Measurements from ENCODE around the gene ONECUT3. TPM values are rescaled to one million over a fixed set of nuclear protein-coding genes. Genes with fewer than 3 reads are reported as not detected.

The ONECUT3 gene
- total and polyA plus RNA-seq, 2 donors (not counting 3 experiments of a cell fraction or from before 2014, with no cell fraction given): not detected

DNA sequence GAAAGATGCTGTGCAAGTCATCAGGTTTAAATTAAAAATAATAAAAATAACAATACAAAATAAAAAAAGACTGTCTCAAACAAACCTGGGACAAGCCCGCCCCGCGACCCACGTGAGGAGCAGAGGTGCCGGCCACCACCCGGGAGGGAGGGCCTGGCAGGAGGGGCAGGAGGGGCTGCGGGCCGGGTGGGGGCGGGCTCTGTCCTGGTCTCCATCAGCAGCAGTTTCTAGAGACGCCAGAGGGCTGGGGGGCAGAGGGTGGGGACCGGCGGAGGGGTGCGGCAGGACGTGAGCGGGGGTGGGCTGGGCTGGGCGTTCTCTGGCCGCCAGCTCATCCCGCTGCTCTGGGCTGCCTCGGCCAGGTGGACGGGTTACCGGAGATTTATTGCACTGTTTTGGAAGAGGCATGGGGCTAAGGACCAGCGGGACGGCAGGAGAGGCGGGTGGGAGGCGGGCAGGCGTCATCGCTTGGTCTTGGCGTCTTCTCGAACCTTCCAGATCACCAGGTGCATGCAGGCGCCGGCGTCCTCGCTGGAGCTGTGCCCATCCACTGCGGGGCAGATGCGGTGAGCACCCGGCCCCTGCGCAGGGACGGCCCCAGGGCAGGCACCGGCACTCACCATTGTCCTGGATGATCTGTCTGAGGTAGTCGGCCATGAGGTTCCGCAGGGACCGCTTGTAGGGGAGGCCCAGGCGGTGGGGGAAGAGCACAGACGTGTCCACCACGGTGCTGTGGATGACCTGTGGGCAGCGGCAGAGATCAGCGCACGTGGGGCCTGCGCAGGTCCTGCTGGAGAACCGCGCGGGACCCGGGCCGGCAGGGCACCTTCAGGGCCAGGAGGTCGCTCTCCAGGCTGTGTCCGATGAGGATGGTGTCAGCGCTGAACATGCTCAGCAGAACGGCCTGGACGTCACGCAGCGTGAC, 62.6 kb downstream of the ONECUT3 start:
- H3K9ac ChIP-seq (replicated peaks; ENCODE audit: extremely low read depth, insufficient read depth, low read length): no peak overlapping the region
- H3K4me1 ChIP-seq (ENCODE audit: control insufficient read depth, extremely low read depth, insufficient read depth, low read length): peaks cover 13% of the 10 kb centered on the region
- no peaks in the 10 kb centered on the region for H4K20me1 ChIP-seq (replicated peaks; ENCODE audit: control insufficient read depth, extremely low read depth, insufficient read depth, low read length)
- dilution Hi-C loops (cut with MboI; ENCODE audit: extremely low pct_ligation_motif_present, low sequenced_read_pairs): no loop called here
- intact Hi-C loops (cut with micrococcal nuclease): no loop called here
- H3K27me3 ChIP-seq (ENCODE audit: control insufficient read depth in 2 of 2, insufficient read depth in 2 of 2, low read length in 2 of 2): no peaks in the 10 kb centered on the region
- BruUV-seq (replicated peaks): TSS peak; percentile 51
- H3K9me1 ChIP-seq (replicated peaks; ENCODE audit: control insufficient read depth, extremely low read depth, insufficient read depth, low read length): no peaks in the 10 kb centered on the region
- no peak overlapping the region for H2AFZ ChIP-seq (ENCODE audit: low read depth, low read length)
- ChIA-PET CTCF (interaction anchor here (4.0 kb wide), 1 partner anchor 10 kb away, joined by 24 read pairs; no protein-coding TSS in a partner anchor), POLR2A (no interaction called here)
- DNase-seq (ENCODE audit: low read depth, low spot score) (no peak), FAIRE-seq (no peak)
- no peak overlapping the region for H3K4me2 ChIP-seq (ENCODE audit: insufficient read depth, low read length)
- H3K4me3 ChIP-seq (replicated peaks in 1 of 3; ENCODE audit: insufficient read depth in 1 of 3, low read depth in 1 of 3, low read length in 3 of 3): no peak overlapping the region
- no peaks in the 10 kb centered on the region for H3K79me2 ChIP-seq (ENCODE audit: control insufficient read depth, insufficient read depth, low read length)
- TF ChIP-seq MYC (IDR thresholded peaks at IDR 0.05; ENCODE audit: low read depth, low read length) (no peak), POLR2AphosphoS5 (IDR thresholded peaks at IDR 0.05; ENCODE audit: insufficient read depth, low read depth, low read length) (no peak), GATA2 (IDR thresholded peaks at IDR 0.05; ENCODE audit: insufficient read depth, insufficient read length, low read depth, low read length) (no peak), POLR2A (IDR thresholded peaks at IDR 0.05; ENCODE audit: low read depth, low read length) (no peak), JUN (IDR thresholded peaks at IDR 0.05; ENCODE audit: borderline replicate concordance, insufficient read depth, insufficient read length, low read depth) (no peak), EZH2 (IDR thresholded peaks at IDR 0.05; ENCODE audit: borderline replicate concordance, low read depth, low read length, severe bottlenecking) (no peak), FOS (IDR thresholded peaks at IDR 0.05; ENCODE audit: borderline replicate concordance, insufficient read depth, low read length) (no peak)
- TF ChIP-seq, protein P1, sequence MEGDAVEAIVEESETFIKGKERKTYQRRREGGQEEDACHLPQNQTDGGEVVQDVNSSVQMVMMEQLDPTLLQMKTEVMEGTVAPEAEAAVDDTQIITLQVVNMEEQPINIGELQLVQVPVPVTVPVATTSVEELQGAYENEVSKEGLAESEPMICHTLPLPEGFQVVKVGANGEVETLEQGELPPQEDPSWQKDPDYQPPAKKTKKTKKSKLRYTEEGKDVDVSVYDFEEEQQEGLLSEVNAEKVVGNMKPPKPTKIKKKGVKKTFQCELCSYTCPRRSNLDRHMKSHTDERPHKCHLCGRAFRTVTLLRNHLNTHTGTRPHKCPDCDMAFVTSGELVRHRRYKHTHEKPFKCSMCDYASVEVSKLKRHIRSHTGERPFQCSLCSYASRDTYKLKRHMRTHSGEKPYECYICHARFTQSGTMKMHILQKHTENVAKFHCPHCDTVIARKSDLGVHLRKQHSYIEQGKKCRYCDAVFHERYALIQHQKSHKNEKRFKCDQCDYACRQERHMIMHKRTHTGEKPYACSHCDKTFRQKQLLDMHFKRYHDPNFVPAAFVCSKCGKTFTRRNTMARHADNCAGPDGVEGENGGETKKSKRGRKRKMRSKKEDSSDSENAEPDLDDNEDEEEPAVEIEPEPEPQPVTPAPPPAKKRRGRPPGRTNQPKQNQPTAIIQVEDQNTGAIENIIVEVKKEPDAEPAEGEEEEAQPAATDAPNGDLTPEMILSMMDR (IDR thresholded peaks at IDR 0.05; ENCODE audit: extremely low read depth in 1 of 2, insufficient read depth in 1 of 2, low read depth in 1 of 2, low read length in 2 of 2): no peak
- TF ChIP-seq, protein P2, sequence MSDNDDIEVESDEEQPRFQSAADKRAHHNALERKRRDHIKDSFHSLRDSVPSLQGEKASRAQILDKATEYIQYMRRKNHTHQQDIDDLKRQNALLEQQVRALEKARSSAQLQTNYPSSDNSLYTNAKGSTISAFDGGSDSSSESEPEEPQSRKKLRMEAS (IDR thresholded peaks at IDR 0.05; ENCODE audit: insufficient read depth, insufficient read length): no peak
- H3K36me3 ChIP-seq (ENCODE audit: control insufficient read depth in 2 of 2, extremely low read depth in 1 of 2, insufficient read depth in 2 of 2, low read length in 2 of 2): peaks cover 3 to 37% of the 10 kb centered on the region in 2 experiments
- H3K9me3 ChIP-seq (replicated peaks; ENCODE audit: control insufficient read depth, insufficient read depth, low read length): no peaks in the 10 kb centered on the region
- no peak overlapping the region for H3K27ac ChIP-seq (ENCODE audit: insufficient read depth, low read depth, low read length)
